GM12878 (cell line): Measurements from ENCODE around the gene TSNAX. TPM values are rescaled to one million over a fixed set of nuclear protein-coding genes. Genes with fewer than 3 reads are reported as not detected.

Experiments
- ATAC-seq: fragments of 200-7000 bp; cut with Tn5 transposase; 3 replicates; pipeline ENCODE4 v1.9.1; 2020; ENCODE audit warnings: mild to moderate bottlenecking, moderate library complexity
- BruUV-seq: library from RNA; stranded (reverse); fragments of 400-500 nt; replicated peaks from 2 replicates; lab custom pipeline; 2021; lab: Mats Ljungman, UMichigan
- CTCF ChIA-PET: fragments of 300-600 bp; sonication (Branson Sonifier 250); formaldehyde crosslinking; extraction: SDS; loops from one replicate; lab custom pipeline; 2021; ENCODE audit warnings: inconsistent platforms; lab: Yijun Ruan, JAX
- POLR2A ChIA-PET: fragments of 350-600 bp; formaldehyde crosslinking; extraction: SDS; loops from one replicate; lab custom pipeline; 2021; ENCODE audit warnings: inconsistent platforms; lab: Charles Lee
- RAD21 ChIA-PET: fragments of 300-600 bp; sonication (Branson Sonifier 250); formaldehyde crosslinking; loops from one replicate; lab custom pipeline; 2023; ENCODE audit warnings: antibody characterized with exemption; ENCODE audit not compliant: unreplicated experiment; lab: Charles Lee
- SMC1A ChIA-PET: fragments of 300-600 bp; sonication (Branson Sonifier 250); formaldehyde crosslinking; loops from one replicate; lab custom pipeline; 2023; ENCODE audit not compliant: unreplicated experiment, uncharacterized antibody; lab: Charles Lee
- DNase-seq: peaks from one replicate; pipeline ENCODE4 v3.0.0-alpha.2; 2011; ENCODE audit warnings: low read depth, low spot score
- FAIRE-seq: peaks from 3 replicates; lab custom pipeline; 2011; peaks lifted over from hg19 to GRCh38; lab: Jason Lieb, UNC
- H2AFZ ChIP-seq: 2 replicates; pipeline ENCODE4 v1.6.0; 2011; ENCODE audit warnings: low read depth, low read length, control low read depth; ENCODE audit not compliant: control insufficient read depth
- H3K27ac ChIP-seq: 2 replicates; pipeline ENCODE4 v1.5.1; 2011; ENCODE audit warnings: control low read depth; ENCODE audit not compliant: control insufficient read depth, insufficient read depth
- H3K27me3 ChIP-seq, 2 experiments: replicated peaks in 1 of 2; 2 replicates each; pipeline versions ENCODE4 v1.6.0 to v1.6.1; 2011; ENCODE audit warnings: low read length in 1 of 2; ENCODE audit not compliant: control insufficient read depth in 2 of 2, insufficient read depth in 2 of 2
- H3K36me3 ChIP-seq, 2 experiments: 2 replicates each; pipeline ENCODE4 v1.5.1; 2011; ENCODE audit warnings: low read length in 1 of 2; ENCODE audit not compliant: control insufficient read depth in 2 of 2, insufficient read depth in 2 of 2
- H3K4me1 ChIP-seq: 2 replicates; pipeline ENCODE4 v1.6.1; 2011; ENCODE audit warnings: mild to moderate bottlenecking, low read length, moderate library complexity, mixed read lengths; ENCODE audit not compliant: control insufficient read depth, insufficient read depth
- H3K4me2 ChIP-seq: 2 replicates; pipeline ENCODE4 v1.6.0; 2011; ENCODE audit warnings: control low read depth; ENCODE audit not compliant: control insufficient read depth, insufficient read depth
- H3K4me3 ChIP-seq: fragments of 200-600 bp; sonication (generic); 2 replicates; pipeline ENCODE4 v1.5.1; 2016
- H3K79me2 ChIP-seq: 2 replicates; pipeline ENCODE4 v1.6.0; 2011; ENCODE audit warnings: low read length; ENCODE audit not compliant: control insufficient read depth, insufficient read depth
- H3K9ac ChIP-seq: 2 replicates; pipeline ENCODE4 v1.8.0; 2011; ENCODE audit warnings: low read length, control low read depth, mixed read lengths; ENCODE audit not compliant: control insufficient read depth, insufficient read depth
- H3K9me3 ChIP-seq: replicated peaks from 3 replicates; pipeline ENCODE4 v1.5.1; 2011; ENCODE audit warnings: mild to moderate bottlenecking, low read length; ENCODE audit not compliant: control insufficient read depth, insufficient read depth
- H4K20me1 ChIP-seq: 2 replicates; pipeline ENCODE4 v1.6.0; 2011; ENCODE audit not compliant: control insufficient read depth, insufficient read depth
- BMI1 ChIP-seq: fragments of 450-650 bp; IDR thresholded peaks from 2 replicates; pipeline ENCODE4 v1.6.1; 2016; ENCODE audit warnings: mild to moderate bottlenecking, moderate library complexity, borderline replicate concordance
- GABPA ChIP-seq: IDR thresholded peaks from 2 replicates; pipeline ENCODE4 v1.6.1; 2014; ENCODE audit warnings: antibody characterized with exemption, low read depth, mild to moderate bottlenecking, inconsistent platforms
- TBL1XR1 ChIP-seq: IDR thresholded peaks from 2 replicates; pipeline ENCODE4 v1.6.1; 2012; ENCODE audit warnings: low read depth, low read length, improper control_type of control experiment
- WGBS: methylation state at CpG from one replicate; pipeline ENCODE4 v1.1.6; 2016; ENCODE audit warnings: low lambda C conversion rate; ENCODE audit not compliant: insufficient replicate concordance, insufficient coverage; ENCODE audit errors: missing lambda C conversion rate; 5-methylcytosine and 5-hydroxymethylcytosine counted together
- in situ Hi-C: fragments of 300-500 bp; cut with MboI; formaldehyde crosslinking; loops from 9 replicates; pipeline ENCODE4 v1.14.3; 2018; ENCODE audit warnings: mixed read lengths
- intact Hi-C: fragments of 100-400 bp; cut with micrococcal nuclease; formaldehyde crosslinking; loops from one replicate; pipeline ENCODE4 v1.14.2; 2022; ENCODE audit not compliant: unreplicated experiment
- polyA plus RNA-seq, 11 experiments: library from polyadenylated mRNA; depleted of rRNA in 4 of 11; unstranded in 6 of 11; stranded (reverse) in 5 of 11; fragments of >200 nt; fragmentation: Nextera tagmentation in 4 of 11; fragmentation: Illumina TruSeq in 1 of 11; extraction: Ambion mirVana in 4 of 11; extraction: Trizol in 1 of 11; gene quantifications; 1 replicate in 1 of 11; 2 replicates in 10 of 11; pipeline versions ENCODE4 v1.2.1 to v1.2.3, GENCODE V29; 2011 to 2016; ENCODE audit warnings: inconsistent platforms in 2 of 11, missing spikeins in 2 of 11, low read depth in 1 of 11
- total RNA-seq, 4 experiments: library from RNA; depleted of rRNA in 3 of 4; stranded (reverse); fragments of >200 nt in 3 of 4; fragmentation: Illumina TruSeq in 1 of 4; extraction: Trizol in 1 of 4; gene quantifications; 2 replicates each; pipeline versions ENCODE4 v1.2.1 to v1.2.3, GENCODE V29; 2013 to 2021
- TF ChIP-seq, protein P1 (sequence below): fragments of 150-350 bp; IDR thresholded peaks from 2 replicates; pipeline ENCODE4 v1.6.1; 2014; ENCODE audit warnings: mild to moderate bottlenecking, low read depth, low read length
- TF ChIP-seq, protein P2 (sequence below): IDR thresholded peaks from 2 replicates; pipeline ENCODE4 v1.6.1; 2011; ENCODE audit warnings: mild to moderate bottlenecking, low read depth, low read length, moderate library complexity; ENCODE audit not compliant: insufficient replicate concordance

Gene TSNAX
- total and polyA plus RNA-seq, 10 of the 15 experiments (the other 5 are each of a cell fraction or from before 2014, with no cell fraction given) = 24.8 to 49.7 (median 35.6) TPM

DNA sequence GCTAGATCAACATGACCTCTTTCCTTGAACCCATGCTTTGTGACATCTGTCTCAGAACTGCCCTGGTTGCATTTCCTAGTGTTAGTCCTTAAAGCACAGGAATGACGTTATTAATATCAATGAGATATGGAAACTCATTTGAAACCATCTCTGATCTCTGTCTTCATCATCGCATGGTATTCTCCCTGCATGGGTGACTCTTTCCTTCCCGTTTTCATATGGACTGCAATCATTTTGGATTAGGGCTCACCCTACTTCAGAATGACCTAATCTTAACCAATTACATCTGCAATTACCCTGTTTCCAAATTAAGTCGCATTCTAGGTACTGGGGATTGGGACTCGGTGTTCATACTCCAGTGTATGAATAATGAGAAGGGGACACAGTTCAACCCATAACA is 56.5 kb downstream of the TSNAX start:
- Histone ChIP-seq H3K79me2 (no peaks in the 10 kb centered on the region), H2AFZ (no peak overlapping the region), H3K9me3 (no peaks in the 10 kb centered on the region), H3K4me2 (no peak overlapping the region), H3K4me1 (no peaks in the 10 kb centered on the region), H3K4me3 (no peak overlapping the region), H3K9ac (no peak overlapping the region), H3K27ac (no peak overlapping the region), H4K20me1 (no peaks in the 10 kb centered on the region), H3K27me3 (no peaks in the 10 kb centered on the region), H3K36me3 (no peaks in the 10 kb centered on the region)
- ATAC-seq = no peak
- TF ChIP-seq BMI1 (no peak), TBL1XR1 (no peak), GABPA (no peak)
- TF ChIP-seq, protein P1, sequence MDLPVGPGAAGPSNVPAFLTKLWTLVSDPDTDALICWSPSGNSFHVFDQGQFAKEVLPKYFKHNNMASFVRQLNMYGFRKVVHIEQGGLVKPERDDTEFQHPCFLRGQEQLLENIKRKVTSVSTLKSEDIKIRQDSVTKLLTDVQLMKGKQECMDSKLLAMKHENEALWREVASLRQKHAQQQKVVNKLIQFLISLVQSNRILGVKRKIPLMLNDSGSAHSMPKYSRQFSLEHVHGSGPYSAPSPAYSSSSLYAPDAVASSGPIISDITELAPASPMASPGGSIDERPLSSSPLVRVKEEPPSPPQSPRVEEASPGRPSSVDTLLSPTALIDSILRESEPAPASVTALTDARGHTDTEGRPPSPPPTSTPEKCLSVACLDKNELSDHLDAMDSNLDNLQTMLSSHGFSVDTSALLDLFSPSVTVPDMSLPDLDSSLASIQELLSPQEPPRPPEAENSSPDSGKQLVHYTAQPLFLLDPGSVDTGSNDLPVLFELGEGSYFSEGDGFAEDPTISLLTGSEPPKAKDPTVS = no peak
- TF ChIP-seq, protein P2, sequence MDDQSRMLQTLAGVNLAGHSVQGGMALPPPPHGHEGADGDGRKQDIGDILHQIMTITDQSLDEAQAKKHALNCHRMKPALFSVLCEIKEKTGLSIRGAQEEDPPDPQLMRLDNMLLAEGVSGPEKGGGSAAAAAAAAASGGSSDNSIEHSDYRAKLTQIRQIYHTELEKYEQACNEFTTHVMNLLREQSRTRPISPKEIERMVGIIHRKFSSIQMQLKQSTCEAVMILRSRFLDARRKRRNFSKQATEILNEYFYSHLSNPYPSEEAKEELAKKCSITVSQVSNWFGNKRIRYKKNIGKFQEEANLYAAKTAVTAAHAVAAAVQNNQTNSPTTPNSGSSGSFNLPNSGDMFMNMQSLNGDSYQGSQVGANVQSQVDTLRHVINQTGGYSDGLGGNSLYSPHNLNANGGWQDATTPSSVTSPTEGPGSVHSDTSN = no peak
- in situ Hi-C loops (loop anchor here (5.0 kb wide), 1 partner anchor 223 kb away; no protein-coding TSS in a partner anchor), intact Hi-C loops (no loop called here)
- no peak for FAIRE-seq
- DNase-seq = no peak
- CTCF ChIA-PET = interaction anchor here (0.8 to 1.6 kb wide), 7 partner anchors 8 to 230 kb away, joined by 3 to 13 read pairs (median 4); no protein-coding TSS in a partner anchor
- no TSS peak for BruUV-seq
- POLR2A ChIA-PET = no interaction called here
- SMC1A ChIA-PET = interaction anchor here (1.5 kb wide), 1 partner anchor 228 kb away, joined by 5 read pairs; no protein-coding TSS in a partner anchor
- WGBS = 58% methylated on average over 5 of the region's 5 CpGs
- RAD21 ChIA-PET = interaction anchor here (1.2 to 1.8 kb wide), 2 partner anchors 226 to 228 kb away, joined by 3 to 7 read pairs; no protein-coding TSS in a partner anchor
